Measurements from ENCODE around the gene GARIN5A.
"Not testable (repeated sequence)": the region's sequence is repeated elsewhere in the genome, so short reads cannot be mapped to it uniquely, and the experiment has no call there.

Gene GARIN5A

GRCh38 chr19:50450369-50451222 is 26.1 kb downstream of the GARIN5A start:
- no peak for DNase-seq
- H3K27me3 Mint-ChIP-seq: peaks cover 9% of the 10 kb centered on the region
- no peaks in the 10 kb centered on the region for H3K4me1 Mint-ChIP-seq (ENCODE audit: low read depth)
- H3K4me3 Mint-ChIP-seq: no peak overlapping the region
- H3K27ac Mint-ChIP-seq: no peak overlapping the region
- H3K9me3 Mint-ChIP-seq: no peaks in the 10 kb centered on the region
- no peaks in the 10 kb centered on the region for H3K36me3 Mint-ChIP-seq (ENCODE audit: low read depth)

GRCh38 chr19:50449236-50449899 is 27.3 kb downstream of the GARIN5A start:
- H3K36me3 Mint-ChIP-seq (ENCODE audit: low read depth): no peaks in the 10 kb centered on the region
- H3K4me1 Mint-ChIP-seq (ENCODE audit: low read depth): no peaks in the 10 kb centered on the region
- H3K9me3 Mint-ChIP-seq: no peaks in the 10 kb centered on the region
- peaks cover 9% of the 10 kb centered on the region for H3K27me3 Mint-ChIP-seq
- H3K4me3 Mint-ChIP-seq: no peak overlapping the region
- DNase-seq: no peak
- no peak overlapping the region for H3K27ac Mint-ChIP-seq

- DNase-seq: no peak
- Mint-ChIP-seq H3K36me3 (ENCODE audit: low read depth) (no peaks in the 10 kb centered on the region), H3K4me3 (no peak overlapping the region)
These were observed 28.9 kb downstream of the GARIN5A start for GRCh38 chr19:50447750-50448149.

DNA sequence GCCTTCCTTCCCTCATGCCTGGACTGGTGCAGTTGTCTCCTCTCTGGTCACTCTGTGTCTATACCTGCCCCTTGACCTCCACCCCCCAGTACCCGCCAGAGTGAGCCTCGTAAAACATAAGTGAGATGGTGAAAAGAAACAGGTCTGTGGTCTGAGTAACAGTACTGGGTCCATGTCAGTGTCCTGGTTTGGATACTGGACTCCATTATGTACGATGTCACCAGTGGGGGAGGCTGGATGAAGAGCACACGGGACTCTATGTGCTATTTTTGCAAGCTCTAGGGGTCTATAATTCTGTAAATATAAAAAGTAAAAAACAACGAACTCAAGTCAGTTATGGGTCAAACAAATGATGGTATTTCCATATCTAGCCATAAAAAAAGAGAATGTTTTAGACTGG is 29.6 kb downstream of the GARIN5A start:
- DNase-seq: no peak
- Mint-ChIP-seq H3K27me3 (peaks cover 18% of the 10 kb centered on the region), H3K9me3 (no peaks in the 10 kb centered on the region), H3K36me3 (ENCODE audit: low read depth) (no peaks in the 10 kb centered on the region), H3K27ac (no peak overlapping the region), H3K4me1 (ENCODE audit: low read depth) (no peaks in the 10 kb centered on the region), H3K4me3 (no peak overlapping the region)

More at GRCh38 chr19:50447750-50448149, 28.9 kb downstream of the GARIN5A start:
- Mint-ChIP-seq H3K27me3 (peaks cover 17% of the 10 kb centered on the region), H3K4me1 (ENCODE audit: low read depth) (no peaks in the 10 kb centered on the region), H3K27ac (no peak overlapping the region), H3K9me3 (no peaks in the 10 kb centered on the region)

- Mint-ChIP-seq H3K9me3 (no peaks in the 10 kb centered on the region), H3K4me3 (no peak overlapping the region), H3K36me3 (ENCODE audit: low read depth) (no peaks in the 10 kb centered on the region), H3K27me3 (peaks cover 14% of the 10 kb centered on the region), H3K27ac (no peak overlapping the region), H3K4me1 (ENCODE audit: low read depth) (no peaks in the 10 kb centered on the region)
- DNase-seq: no peak
These were observed 32.6 kb downstream of the GARIN5A start for GRCh38 chr19:50444059-50444458.

DNA sequence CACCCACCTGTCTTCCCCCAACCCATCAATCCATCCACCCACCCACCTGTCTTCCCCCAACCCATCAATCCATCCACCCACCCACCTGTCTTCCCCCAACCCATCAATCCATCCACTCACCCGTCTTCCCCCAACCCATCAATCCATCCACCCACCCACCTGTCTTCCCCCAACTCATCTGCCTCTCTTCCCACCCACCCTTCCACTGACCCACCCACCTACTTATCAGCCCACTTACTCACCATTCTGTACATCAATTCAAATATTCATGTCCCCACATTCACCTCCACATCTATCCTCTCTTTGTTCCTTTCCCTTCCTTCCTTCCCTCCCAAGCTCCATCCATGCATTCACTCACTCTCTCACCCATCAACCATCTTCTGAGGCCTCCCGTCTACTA is 37.5 kb downstream of the GARIN5A start:
- not testable (repeated sequence) for H3K4me3 Mint-ChIP-seq; H3K27ac Mint-ChIP-seq; H3K4me1 Mint-ChIP-seq (ENCODE audit: low read depth); DNase-seq; H3K9me3 Mint-ChIP-seq; H3K36me3 Mint-ChIP-seq (ENCODE audit: low read depth)
- peaks cover 20% of the 10 kb centered on the region for H3K27me3 Mint-ChIP-seq

- no peak overlapping the region for H3K27ac Mint-ChIP-seq
- peaks cover 23% of the 10 kb centered on the region for H3K27me3 Mint-ChIP-seq
- no peaks in the 10 kb centered on the region for H3K4me1 Mint-ChIP-seq (ENCODE audit: low read depth)
- H3K9me3 Mint-ChIP-seq: no peaks in the 10 kb centered on the region
- H3K36me3 Mint-ChIP-seq (ENCODE audit: low read depth): no peaks in the 10 kb centered on the region
- no peak for DNase-seq
- no peak overlapping the region for H3K4me3 Mint-ChIP-seq
These were observed 38.7 kb downstream of the GARIN5A start for GRCh38 chr19:50437862-50438449.

DNA sequence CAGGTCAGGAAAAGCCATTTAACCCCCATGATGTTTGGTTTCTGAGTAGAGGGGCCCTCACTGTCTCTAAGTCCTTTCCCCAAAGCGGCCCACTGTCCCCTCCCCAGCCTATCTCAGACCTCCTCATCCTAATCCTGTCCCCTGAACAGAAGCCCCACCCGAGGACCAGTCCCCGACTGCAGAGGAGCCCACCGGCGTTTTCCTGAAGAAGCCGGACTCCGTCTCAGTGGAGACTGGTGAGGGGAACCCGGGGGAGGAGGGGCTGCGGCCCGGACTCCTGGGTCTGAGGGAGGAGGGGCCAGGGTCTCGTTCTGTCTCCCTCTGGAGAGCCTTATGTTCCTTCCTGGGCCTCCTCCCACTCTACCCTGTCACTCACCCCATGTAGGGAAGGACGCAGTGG is 41.0 kb downstream of the GARIN5A start:
- Mint-ChIP-seq H3K9me3 (no peaks in the 10 kb centered on the region), H3K27ac (no peak overlapping the region), H3K4me1 (ENCODE audit: low read depth) (peaks cover 11% of the 10 kb centered on the region), H3K36me3 (ENCODE audit: low read depth) (no peaks in the 10 kb centered on the region), H3K4me3 (no peak overlapping the region), H3K27me3 (peaks cover 38% of the 10 kb centered on the region)
- DNase-seq: no peak

GRCh38 chr19:50435221-50435620 is 41.4 kb downstream of the GARIN5A start:
- no peak for DNase-seq
- Mint-ChIP-seq H3K36me3 (ENCODE audit: low read depth) (no peaks in the 10 kb centered on the region), H3K27me3 (peaks cover 42% of the 10 kb centered on the region), H3K9me3 (no peaks in the 10 kb centered on the region), H3K27ac (no peak overlapping the region), H3K4me1 (ENCODE audit: low read depth) (peaks cover 11% of the 10 kb centered on the region), H3K4me3 (no peak overlapping the region)

DNA sequence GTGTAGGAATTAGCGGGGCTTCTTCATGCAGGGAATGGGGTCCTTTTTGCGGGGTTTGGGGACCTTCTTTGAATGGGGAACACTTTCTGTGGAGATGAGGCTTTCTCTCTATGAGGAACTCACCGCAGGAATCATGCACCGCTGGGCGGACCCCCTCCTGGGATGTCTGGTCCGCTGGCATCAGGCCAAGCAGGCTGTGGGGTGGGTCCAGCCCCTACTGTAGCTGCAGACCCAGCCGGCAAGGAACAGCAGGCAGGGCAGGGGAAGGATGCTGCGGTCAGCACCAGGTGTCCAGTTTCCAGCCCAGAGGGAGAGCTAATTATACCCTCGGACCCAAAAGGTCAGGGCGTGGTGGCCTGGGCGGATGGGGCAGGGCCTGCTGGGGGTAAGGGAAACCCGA is 42.1 kb downstream of the GARIN5A start:
- no peak for DNase-seq
- Mint-ChIP-seq H3K27me3 (peaks cover 45% of the 10 kb centered on the region), H3K9me3 (no peaks in the 10 kb centered on the region), H3K27ac (no peak overlapping the region), H3K4me3 (no peak overlapping the region), H3K4me1 (ENCODE audit: low read depth) (peaks cover 11% of the 10 kb centered on the region), H3K36me3 (ENCODE audit: low read depth) (no peaks in the 10 kb centered on the region)

DNA sequence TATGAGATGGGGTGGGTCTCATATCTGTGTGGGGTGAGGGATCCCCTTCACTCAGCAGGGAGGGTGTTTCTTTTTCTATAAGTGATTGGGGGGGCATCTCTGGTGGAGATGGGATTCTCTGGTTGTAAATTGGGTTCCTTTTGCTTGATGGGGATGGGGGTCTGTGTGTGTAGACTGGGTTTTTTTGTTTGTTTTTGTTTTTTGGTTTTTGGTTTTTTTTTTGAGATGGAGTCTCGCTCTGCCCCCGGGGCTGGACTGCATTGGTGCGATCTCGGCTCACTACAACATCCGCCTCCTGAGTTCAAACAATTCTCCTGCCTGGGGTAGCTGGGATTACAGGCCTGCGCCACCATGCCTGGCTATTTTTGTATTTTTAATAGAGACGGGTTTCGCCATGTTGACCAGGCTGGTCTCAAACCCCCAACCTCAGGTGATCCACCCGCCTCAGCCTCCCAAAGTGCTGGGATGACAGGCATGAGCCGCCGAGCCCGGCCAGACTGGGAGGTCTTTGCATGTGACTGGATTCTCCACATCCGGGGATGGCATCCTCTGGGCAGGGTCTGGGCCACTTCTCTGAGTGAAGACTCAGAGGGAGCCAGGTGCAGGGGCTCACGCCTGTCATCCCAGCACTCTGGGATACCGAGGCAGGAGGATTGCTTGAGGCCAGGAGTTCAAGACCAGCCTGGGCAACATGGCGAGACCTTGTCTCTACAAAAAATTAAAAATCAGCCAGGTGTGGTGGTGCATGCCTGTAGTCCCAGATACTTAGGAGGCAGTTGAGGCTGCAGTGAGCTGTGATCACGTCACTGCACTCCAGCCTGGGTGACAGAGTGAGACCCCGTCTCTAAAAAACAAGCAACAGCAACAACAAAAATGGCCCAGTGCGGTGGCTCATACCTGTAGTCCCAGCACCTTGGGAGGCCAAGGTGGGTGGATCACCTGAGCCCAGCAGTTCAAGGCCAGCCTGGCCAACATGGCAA is 43.2 kb downstream of the GARIN5A start:
- Mint-ChIP-seq H3K27ac (peak overlapping the region; percentile 47), H3K4me1 (ENCODE audit: low read depth) (peaks cover 11% of the 10 kb centered on the region), H3K9me3 (no peaks in the 10 kb centered on the region), H3K36me3 (ENCODE audit: low read depth) (no peaks in the 10 kb centered on the region), H3K27me3 (peaks cover 50% of the 10 kb centered on the region), H3K4me3 (peak overlapping the region; percentile 66)
- DNase-seq: no peak

DNA sequence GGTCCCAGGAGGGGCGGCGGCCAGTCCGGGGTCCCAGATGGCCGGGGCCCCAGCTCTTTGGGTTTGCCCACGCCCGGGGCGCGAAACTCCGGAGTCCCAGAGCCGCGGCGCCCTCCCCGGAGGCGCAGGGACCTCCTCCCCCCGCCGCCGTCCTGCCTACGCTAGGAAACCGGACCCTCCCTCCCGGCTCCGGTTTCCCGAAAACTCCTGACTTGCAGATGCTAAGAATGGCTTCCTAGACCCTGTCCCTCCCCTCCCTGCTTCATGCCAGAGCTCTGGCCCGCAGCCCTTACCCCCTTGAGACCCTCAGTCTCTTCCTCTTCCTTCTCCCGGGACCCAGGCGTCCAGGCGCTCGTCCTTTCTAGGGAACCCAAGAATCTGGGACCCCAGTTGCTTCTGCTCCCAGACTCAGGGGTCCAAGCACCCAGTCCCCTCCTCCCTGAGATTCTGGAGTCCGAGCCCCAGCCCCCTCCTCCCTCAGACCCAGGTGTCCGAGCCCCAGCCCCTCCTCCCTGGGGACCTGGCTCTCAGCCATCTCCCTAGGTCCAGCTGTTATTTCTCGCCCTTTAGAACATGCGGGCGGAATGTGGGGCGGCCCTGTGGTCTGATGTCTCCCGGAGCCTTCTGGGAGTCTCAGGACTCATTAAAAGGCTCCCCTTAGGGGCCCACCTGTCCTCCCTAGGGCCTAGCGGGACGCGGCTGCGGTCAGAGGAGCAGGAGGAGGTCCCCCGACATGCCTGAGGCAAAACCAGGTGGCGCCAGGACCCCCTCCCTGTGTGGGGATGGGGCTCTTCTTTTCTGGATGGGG is 44.2 kb downstream of the GARIN5A start, which contains the start of gene MYBPC2:
Gene MYBPC2 (plus strand): TSS at position 672 of the 808 bp plus-strand sequence. CDS start 62 bp downstream, at position 734.
- no peak for DNase-seq
- no peaks in the 10 kb centered on the region for H3K36me3 Mint-ChIP-seq (ENCODE audit: low read depth)
- peak within 1 kb of the TSS; percentile 91 for H3K27ac Mint-ChIP-seq
- peaks cover 13% of the 10 kb centered on the region for H3K4me1 Mint-ChIP-seq (ENCODE audit: low read depth)
- peak within 1 kb of the TSS; percentile 81 for H3K4me3 Mint-ChIP-seq
- peaks cover 50% of the 10 kb centered on the region for H3K27me3 Mint-ChIP-seq
- no peaks in the 10 kb centered on the region for H3K9me3 Mint-ChIP-seq

Data from activated T-cell treated with anti-CD3 and anti-CD28 coated beads, Interleukin-2, amount 50 U/mL, for 24 hours (primary cell).